RWPE2 (cell line): ENCODE data around the gene FNDC3B.

ENCODE experiments used
- ATAC-seq: fragments of 200-7000 bp; cut with Tn5 transposase; 3 replicates; pipeline ENCODE4 v1.9.1; 2021; ENCODE audit warnings: low read depth
- DNase-seq: peaks from one replicate; pipeline ENCODE4 v3.0.0-alpha.2; 2020; ENCODE audit warnings: low spot score
- H3K27ac ChIP-seq: fragments of 450-650 bp; 2 replicates; pipeline ENCODE4 v1.5.1; 2017; ENCODE audit warnings: mild to moderate bottlenecking; ENCODE audit not compliant: poor library complexity, severe bottlenecking
- H3K27me3 ChIP-seq: fragments of 250-450 bp; sonication (Bioruptor Pico); 2 replicates; pipeline ENCODE4 v1.5.1; 2021; ENCODE audit warnings: mild to moderate bottlenecking, moderate library complexity; ENCODE audit not compliant: insufficient read depth, poor library complexity, severe bottlenecking
- H3K36me3 ChIP-seq: fragments of 250-450 bp; sonication (Bioruptor Pico); 2 replicates; pipeline ENCODE4 v1.5.1; 2020; ENCODE audit warnings: low read depth, mild to moderate bottlenecking, moderate library complexity
- H3K4me1 ChIP-seq: fragments of 250-450 bp; sonication (Bioruptor Pico); 2 replicates; pipeline ENCODE4 v1.5.1; 2021; ENCODE audit warnings: mild to moderate bottlenecking, moderate library complexity; ENCODE audit not compliant: insufficient read depth, poor library complexity, severe bottlenecking
- H3K4me3 ChIP-seq: fragments of 250-450 bp; sonication (Bioruptor Pico); 2 replicates; pipeline ENCODE4 v1.5.1; 2021; ENCODE audit warnings: mild to moderate bottlenecking, moderate library complexity; ENCODE audit not compliant: severe bottlenecking
- H3K9me3 ChIP-seq: fragments of 250-450 bp; sonication (Bioruptor Pico); 2 replicates; pipeline ENCODE4 v1.5.1; 2021; ENCODE audit warnings: mild to moderate bottlenecking, moderate library complexity; ENCODE audit not compliant: severe bottlenecking
- TF ChIP-seq, protein P1 (sequence below): fragments of 450-650 bp; IDR thresholded peaks from one replicate; pipeline ENCODE4 v1.5.1; 2017; ENCODE audit warnings: mild to moderate bottlenecking, moderate library complexity; ENCODE audit not compliant: poor library complexity, severe bottlenecking

FNDC3B gene

GRCh38 chr3:172146349-172146748, 107.0 kb downstream of the FNDC3B start:
- ATAC-seq (no peak), DNase-seq (no peak)
- peaks cover 35% of the 10 kb centered on the region for H3K36me3 ChIP-seq
- no peaks in the 10 kb centered on the region for H3K27me3 ChIP-seq
- peak overlapping the region; percentile 98 for H3K27ac ChIP-seq
- TF ChIP-seq, protein P1, sequence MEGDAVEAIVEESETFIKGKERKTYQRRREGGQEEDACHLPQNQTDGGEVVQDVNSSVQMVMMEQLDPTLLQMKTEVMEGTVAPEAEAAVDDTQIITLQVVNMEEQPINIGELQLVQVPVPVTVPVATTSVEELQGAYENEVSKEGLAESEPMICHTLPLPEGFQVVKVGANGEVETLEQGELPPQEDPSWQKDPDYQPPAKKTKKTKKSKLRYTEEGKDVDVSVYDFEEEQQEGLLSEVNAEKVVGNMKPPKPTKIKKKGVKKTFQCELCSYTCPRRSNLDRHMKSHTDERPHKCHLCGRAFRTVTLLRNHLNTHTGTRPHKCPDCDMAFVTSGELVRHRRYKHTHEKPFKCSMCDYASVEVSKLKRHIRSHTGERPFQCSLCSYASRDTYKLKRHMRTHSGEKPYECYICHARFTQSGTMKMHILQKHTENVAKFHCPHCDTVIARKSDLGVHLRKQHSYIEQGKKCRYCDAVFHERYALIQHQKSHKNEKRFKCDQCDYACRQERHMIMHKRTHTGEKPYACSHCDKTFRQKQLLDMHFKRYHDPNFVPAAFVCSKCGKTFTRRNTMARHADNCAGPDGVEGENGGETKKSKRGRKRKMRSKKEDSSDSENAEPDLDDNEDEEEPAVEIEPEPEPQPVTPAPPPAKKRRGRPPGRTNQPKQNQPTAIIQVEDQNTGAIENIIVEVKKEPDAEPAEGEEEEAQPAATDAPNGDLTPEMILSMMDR, result no peak
- H3K9me3 ChIP-seq, result peaks cover 2% of the 10 kb centered on the region
- H3K4me1 ChIP-seq, result peaks cover 52% of the 10 kb centered on the region
- H3K4me3 ChIP-seq, result no peak overlapping the region

- H3K27me3 ChIP-seq, result no peaks in the 10 kb centered on the region
- peaks cover 2% of the 10 kb centered on the region for H3K9me3 ChIP-seq
- H3K27ac ChIP-seq, result peak overlapping the region; percentile 98
- peaks cover 52% of the 10 kb centered on the region for H3K4me1 ChIP-seq
- DNase-seq, result no peak
- H3K36me3 ChIP-seq, result peaks cover 35% of the 10 kb centered on the region
- no peak overlapping the region for H3K4me3 ChIP-seq
- TF ChIP-seq, protein P1, result no peak
- ATAC-seq, result no peak
These were observed 107.9 kb downstream of the FNDC3B start for GRCh38 chr3:172147113-172147818.

DNA sequence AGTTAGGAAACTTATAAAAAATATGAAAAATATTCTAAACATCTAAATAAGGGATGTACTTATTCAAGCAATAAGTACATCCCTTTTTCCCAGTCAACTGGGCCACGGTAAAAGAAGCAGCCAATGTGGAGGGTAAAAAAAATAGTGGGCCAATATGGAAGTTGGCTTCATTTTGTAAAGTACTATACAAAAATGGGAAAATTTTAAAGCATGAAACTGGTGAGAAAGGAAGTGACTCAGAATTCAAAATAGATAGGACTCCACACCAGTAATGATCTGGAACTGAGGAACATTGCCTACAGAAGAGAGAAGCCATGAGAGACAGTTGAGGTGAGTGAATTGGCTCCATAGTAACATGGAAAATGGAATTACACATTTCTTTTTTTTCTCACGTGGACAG, 108.9 kb downstream of the FNDC3B start:
- Histone ChIP-seq H3K4me3 (no peak overlapping the region), H3K27me3 (no peaks in the 10 kb centered on the region), H3K27ac (peak overlapping the region; percentile 98), H3K4me1 (peaks cover 52% of the 10 kb centered on the region), H3K36me3 (peaks cover 28% of the 10 kb centered on the region), H3K9me3 (peaks cover 2% of the 10 kb centered on the region)
- DNase-seq (no peak), ATAC-seq (no peak; the same call in 2 of the 3 replicates)
- TF ChIP-seq, protein P1, result no peak

DNA sequence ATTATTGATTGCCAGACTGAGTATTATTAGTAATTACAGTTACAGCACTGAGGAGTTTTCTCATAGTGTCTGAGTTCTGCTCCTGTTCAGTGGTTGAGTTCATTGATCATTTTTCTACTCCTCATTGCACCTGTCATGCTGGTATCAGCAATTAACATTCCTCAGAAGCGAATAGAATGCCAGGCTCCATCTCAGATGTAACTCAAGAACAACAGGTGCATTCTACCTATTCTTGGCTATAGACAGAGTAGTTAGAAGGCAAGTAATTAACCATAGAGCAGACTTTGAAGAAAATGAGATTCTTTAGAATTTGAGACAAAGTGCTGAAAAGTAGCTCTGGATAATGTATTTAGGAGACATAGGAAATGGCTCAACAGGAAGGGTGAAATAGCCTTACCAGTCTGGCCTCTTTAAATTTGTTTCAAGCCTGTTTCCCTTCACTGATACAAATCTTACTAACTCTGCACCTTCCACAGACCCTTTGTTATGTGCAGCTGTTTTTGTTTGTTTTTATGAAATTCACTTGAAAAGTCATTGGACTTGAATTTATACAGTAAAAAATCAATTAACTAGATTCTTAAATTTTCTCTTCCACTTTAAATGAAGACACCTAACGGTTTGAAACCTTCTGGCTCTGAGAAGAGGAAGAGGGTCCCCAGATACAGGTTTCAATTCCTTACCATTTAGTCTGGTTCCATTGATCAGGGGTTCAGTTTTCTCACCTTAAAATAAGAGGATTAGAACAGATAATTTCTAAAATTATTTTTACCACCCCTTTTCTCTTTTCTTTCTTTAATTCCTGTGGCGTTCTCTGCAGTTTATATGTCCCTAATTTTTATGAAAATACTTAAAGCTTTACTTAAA, 109.6 kb downstream of the FNDC3B start:
- no peak for ATAC-seq
- no peak overlapping the region for H3K4me3 ChIP-seq
- no peak for DNase-seq
- peaks cover 2% of the 10 kb centered on the region for H3K9me3 ChIP-seq
- H3K4me1 ChIP-seq, result peaks cover 59% of the 10 kb centered on the region
- H3K36me3 ChIP-seq, result peaks cover 24% of the 10 kb centered on the region
- H3K27me3 ChIP-seq, result no peaks in the 10 kb centered on the region
- H3K27ac ChIP-seq, result peak overlapping the region; percentile 98
- TF ChIP-seq, protein P1, result no peak
